ENCODE data around the gene CRYBG2.

CRYBG2 gene

DNA sequence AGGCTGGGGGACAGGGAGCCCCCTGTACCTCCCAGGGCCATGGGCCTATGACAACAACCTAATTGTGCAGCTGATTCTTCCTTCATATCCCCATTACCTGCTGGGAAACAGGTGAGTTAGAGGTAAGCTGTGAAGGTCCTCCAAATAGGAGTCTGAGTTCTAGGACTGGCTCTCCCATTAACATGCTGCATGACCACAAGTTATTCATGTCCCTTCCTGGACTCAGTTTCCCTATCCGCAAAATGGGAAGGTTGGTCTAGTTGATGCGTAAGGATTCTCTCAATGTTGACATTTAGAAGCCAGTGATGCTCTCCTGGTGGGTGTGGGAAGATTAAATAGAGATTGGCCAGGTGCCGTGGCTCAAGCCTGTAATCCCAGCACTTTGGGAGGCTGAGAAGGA, 14.6 kb upstream of the CRYBG2 start:
- Histone ChIP-seq H3K4me1 (ENCODE audit: insufficient read depth, poor library complexity, severe bottlenecking) (peaks cover 8% of the 10 kb centered on the region), H3K27ac (ENCODE audit: poor library complexity, severe bottlenecking) (no peak overlapping the region), H3K27me3 (ENCODE audit: insufficient read depth, poor library complexity, severe bottlenecking) (no peaks in the 10 kb centered on the region), H3K4me3 (ENCODE audit: severe bottlenecking) (no peak overlapping the region), H3K36me3 (ENCODE audit: low read depth) (no peaks in the 10 kb centered on the region), H3K9me3 (ENCODE audit: severe bottlenecking) (peaks cover 4% of the 10 kb centered on the region)
- ATAC-seq (ENCODE audit: low read depth) (no peak), DNase-seq (ENCODE audit: low spot score) (no peak)
- TF ChIP-seq, protein P1, sequence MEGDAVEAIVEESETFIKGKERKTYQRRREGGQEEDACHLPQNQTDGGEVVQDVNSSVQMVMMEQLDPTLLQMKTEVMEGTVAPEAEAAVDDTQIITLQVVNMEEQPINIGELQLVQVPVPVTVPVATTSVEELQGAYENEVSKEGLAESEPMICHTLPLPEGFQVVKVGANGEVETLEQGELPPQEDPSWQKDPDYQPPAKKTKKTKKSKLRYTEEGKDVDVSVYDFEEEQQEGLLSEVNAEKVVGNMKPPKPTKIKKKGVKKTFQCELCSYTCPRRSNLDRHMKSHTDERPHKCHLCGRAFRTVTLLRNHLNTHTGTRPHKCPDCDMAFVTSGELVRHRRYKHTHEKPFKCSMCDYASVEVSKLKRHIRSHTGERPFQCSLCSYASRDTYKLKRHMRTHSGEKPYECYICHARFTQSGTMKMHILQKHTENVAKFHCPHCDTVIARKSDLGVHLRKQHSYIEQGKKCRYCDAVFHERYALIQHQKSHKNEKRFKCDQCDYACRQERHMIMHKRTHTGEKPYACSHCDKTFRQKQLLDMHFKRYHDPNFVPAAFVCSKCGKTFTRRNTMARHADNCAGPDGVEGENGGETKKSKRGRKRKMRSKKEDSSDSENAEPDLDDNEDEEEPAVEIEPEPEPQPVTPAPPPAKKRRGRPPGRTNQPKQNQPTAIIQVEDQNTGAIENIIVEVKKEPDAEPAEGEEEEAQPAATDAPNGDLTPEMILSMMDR (IDR thresholded peaks at IDR 0.05; ENCODE audit: poor library complexity, severe bottlenecking) = no peak

GRCh38 chr1:26368006-26368405, 14.1 kb upstream of the CRYBG2 start:
- peaks cover 4% of the 10 kb centered on the region for H3K9me3 ChIP-seq (ENCODE audit: severe bottlenecking)
- no peaks in the 10 kb centered on the region for H3K27me3 ChIP-seq (ENCODE audit: insufficient read depth, poor library complexity, severe bottlenecking)
- DNase-seq (ENCODE audit: low spot score) (no peak), ATAC-seq (ENCODE audit: low read depth) (no peak)
- no peaks in the 10 kb centered on the region for H3K36me3 ChIP-seq (ENCODE audit: low read depth)
- peaks cover 8% of the 10 kb centered on the region for H3K4me1 ChIP-seq (ENCODE audit: insufficient read depth, poor library complexity, severe bottlenecking)
- H3K4me3 ChIP-seq (ENCODE audit: severe bottlenecking) = no peak overlapping the region
- no peak overlapping the region for H3K27ac ChIP-seq (ENCODE audit: poor library complexity, severe bottlenecking)
- TF ChIP-seq, protein P1 (IDR thresholded peaks at IDR 0.05; ENCODE audit: poor library complexity, severe bottlenecking) = no peak

- TF ChIP-seq, protein P1 (IDR thresholded peaks at IDR 0.05; ENCODE audit: poor library complexity, severe bottlenecking) = no peak
- Histone ChIP-seq H3K4me1 (ENCODE audit: insufficient read depth, poor library complexity, severe bottlenecking) (peaks cover 8% of the 10 kb centered on the region), H3K27me3 (ENCODE audit: insufficient read depth, poor library complexity, severe bottlenecking) (no peaks in the 10 kb centered on the region), H3K4me3 (ENCODE audit: severe bottlenecking) (no peak overlapping the region), H3K27ac (ENCODE audit: poor library complexity, severe bottlenecking) (no peak overlapping the region), H3K36me3 (ENCODE audit: low read depth) (no peaks in the 10 kb centered on the region), H3K9me3 (ENCODE audit: severe bottlenecking) (peaks cover 4% of the 10 kb centered on the region)
- DNase-seq (ENCODE audit: low spot score) (no peak), ATAC-seq (ENCODE audit: low read depth) (no peak)
Measured at GRCh38 chr1:26367441-26367840, 13.5 kb upstream of the CRYBG2 start.

- H3K9me3 ChIP-seq (ENCODE audit: severe bottlenecking) = no peaks in the 10 kb centered on the region
- no peak for DNase-seq (ENCODE audit: low spot score)
- no peak overlapping the region for H3K4me3 ChIP-seq (ENCODE audit: severe bottlenecking)
- H3K36me3 ChIP-seq (ENCODE audit: low read depth) = no peaks in the 10 kb centered on the region
- ATAC-seq (ENCODE audit: low read depth) = no peak
- H3K27me3 ChIP-seq (ENCODE audit: insufficient read depth, poor library complexity, severe bottlenecking) = no peaks in the 10 kb centered on the region
- no peak overlapping the region for H3K27ac ChIP-seq (ENCODE audit: poor library complexity, severe bottlenecking)
- no peaks in the 10 kb centered on the region for H3K4me1 ChIP-seq (ENCODE audit: insufficient read depth, poor library complexity, severe bottlenecking)
- TF ChIP-seq, protein P1 (IDR thresholded peaks at IDR 0.05; ENCODE audit: poor library complexity, severe bottlenecking) = no peak
Measured at GRCh38 chr1:26364956-26365355, 11.0 kb upstream of the CRYBG2 start.

DNA sequence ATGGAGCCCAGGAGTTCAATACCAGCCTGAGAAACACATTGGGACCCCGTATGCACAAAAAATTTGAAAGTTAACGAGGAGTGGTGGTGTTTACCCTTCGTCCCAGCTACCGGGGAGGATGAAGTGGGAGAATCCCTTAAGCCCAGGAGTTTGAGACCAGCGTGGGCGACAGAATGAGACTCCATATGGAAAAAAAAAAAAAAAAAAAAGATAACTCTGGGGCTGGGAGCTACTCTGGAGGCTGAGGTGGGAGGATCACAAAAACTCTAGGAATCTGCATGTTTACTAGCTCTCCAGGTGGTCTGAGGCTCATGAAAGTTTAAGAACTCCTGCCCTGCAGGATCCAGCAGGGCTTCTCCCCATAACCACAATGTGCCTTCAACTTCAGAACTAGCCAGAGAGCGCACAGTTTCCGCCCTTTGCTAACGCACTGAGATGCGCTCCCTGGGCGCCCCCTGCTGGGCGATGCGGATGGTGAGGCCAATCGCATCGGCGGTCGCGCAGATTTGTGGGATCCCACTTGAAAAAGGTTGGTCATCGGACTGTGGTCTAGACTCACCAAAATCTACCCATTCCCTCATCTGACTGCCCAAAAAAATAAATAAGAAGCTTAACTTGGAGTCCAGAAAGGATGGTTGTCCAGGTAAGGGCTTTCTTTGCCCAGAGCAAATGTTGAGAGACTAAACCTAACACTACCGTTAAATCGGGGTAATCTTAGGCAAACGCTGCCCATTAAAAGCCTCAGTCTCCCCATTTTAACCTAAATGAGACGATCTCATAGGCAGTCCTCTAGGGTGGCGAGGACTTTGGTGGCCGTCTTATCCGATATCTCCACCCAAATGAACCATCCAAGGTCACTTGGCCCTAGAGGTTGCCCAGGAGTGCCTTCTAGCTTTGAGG, 9.9 kb upstream of the CRYBG2 start:
- Histone ChIP-seq H3K9me3 (ENCODE audit: severe bottlenecking) (no peaks in the 10 kb centered on the region), H3K27ac (ENCODE audit: poor library complexity, severe bottlenecking) (no peak overlapping the region), H3K27me3 (ENCODE audit: insufficient read depth, poor library complexity, severe bottlenecking) (no peaks in the 10 kb centered on the region), H3K4me3 (ENCODE audit: severe bottlenecking) (no peak overlapping the region), H3K36me3 (ENCODE audit: low read depth) (no peaks in the 10 kb centered on the region), H3K4me1 (ENCODE audit: insufficient read depth, poor library complexity, severe bottlenecking) (peaks cover 5% of the 10 kb centered on the region)
- ATAC-seq (ENCODE audit: low read depth) (peak; percentile 55), DNase-seq (ENCODE audit: low spot score) (no peak)
- TF ChIP-seq, protein P1 (IDR thresholded peaks at IDR 0.05; ENCODE audit: poor library complexity, severe bottlenecking) = peak; percentile 96

Measured in RWPE2 (cell line).